Fibroblast of skin of back (primary cell): ENCODE measurements around the gene MEIOC. TPM values are rescaled to one million over a fixed set of nuclear protein-coding genes. Genes with fewer than 3 reads are reported as not detected.
"Not testable (repeated sequence)": the region's sequence is repeated elsewhere in the genome, so short reads cannot be mapped to it uniquely, and the experiment has no call there.

ENCODE experiments used
- DNase-seq: peaks from one replicate; pipeline ENCODE4 v3.0.0-alpha.2; 2013
- polyA plus RNA-seq, 2 experiments: library from polyadenylated mRNA; unstranded; fragments of 120-200 nt; gene quantifications; one replicate each; pipeline ENCODE4 v1.2.1, GENCODE V29; 2013; ENCODE audit not compliant: insufficient read length in 2 of 2

The MEIOC gene
- 0.45 TPM for polyA plus RNA-seq (2013, experiment 1 of 2; ENCODE audit: insufficient read length)
- polyA plus RNA-seq (2013, experiment 2 of 2; ENCODE audit: insufficient read length) = 0.60 TPM

- peak; percentile 41 for DNase-seq
Observed at GRCh38 chr17:44655983-44656710, at the start of gene MEIOC. TSS of gene MEIOC (plus strand) at chr17:44656468. CDS start at chr17:44656614, 146 bp downstream.

- DNase-seq = no peak
Observed at GRCh38 chr17:44606658-44607057, 49.6 kb upstream of the MEIOC start.

GRCh38 chr17:44607836-44608690, 48.2 kb upstream of the MEIOC start:
- peak; percentile 93 for DNase-seq

GRCh38 chr17:44608727-44609435, 47.4 kb upstream of the MEIOC start:
- DNase-seq = no peak

- DNase-seq = no peak
Observed at GRCh38 chr17:44610331-44610730, 45.9 kb upstream of the MEIOC start.

- DNase-seq = peak; percentile 27
Observed at GRCh38 chr17:44610871-44611270, 45.4 kb upstream of the MEIOC start.

- no peak for DNase-seq
Observed at GRCh38 chr17:44614862-44615261, 41.4 kb upstream of the MEIOC start.

- DNase-seq = not testable (repeated sequence)
Observed at GRCh38 chr17:44618652-44619051, 37.6 kb upstream of the MEIOC start.

- no peak for DNase-seq
Observed at GRCh38 chr17:44623070-44623725, 33.1 kb upstream of the MEIOC start.

GRCh38 chr17:44627513-44628242, 28.6 kb upstream of the MEIOC start:
- DNase-seq = no peak

GRCh38 chr17:44628243-44629188, 27.8 kb upstream of the MEIOC start:
- no peak for DNase-seq

GRCh38 chr17:44629314-44629713, 27.0 kb upstream of the MEIOC start:
- no peak for DNase-seq

GRCh38 chr17:44630703-44631102, 25.6 kb upstream of the MEIOC start:
- DNase-seq = no peak

- no peak for DNase-seq
Observed at GRCh38 chr17:44633998-44634397, 22.3 kb upstream of the MEIOC start.

- DNase-seq = not testable (repeated sequence)
Observed at GRCh38 chr17:44634401-44634800, 21.9 kb upstream of the MEIOC start.

GRCh38 chr17:44636562-44636961, 19.7 kb upstream of the MEIOC start:
- DNase-seq = peak; percentile 57

- DNase-seq = no peak
Observed at GRCh38 chr17:44637066-44637465, 19.2 kb upstream of the MEIOC start.

- no peak for DNase-seq
Observed at GRCh38 chr17:44642834-44643233, 13.4 kb upstream of the MEIOC start.

- DNase-seq = no peak
Observed at GRCh38 chr17:44645341-44645740, 10.9 kb upstream of the MEIOC start.

GRCh38 chr17:44646280-44646679, 10.0 kb upstream of the MEIOC start:
- no peak for DNase-seq
